Osteoblast (primary cell): ENCODE results near the gene KRT33A. TPM values are rescaled to one million over a fixed set of nuclear protein-coding genes. Genes with fewer than 3 reads are reported as not detected.
"Not testable (repeated sequence)": the region's sequence is repeated elsewhere in the genome, so short reads cannot be mapped to it uniquely, and the experiment has no call there.

Experiments
- DNase-seq: peaks from one replicate; pipeline ENCODE4 v3.0.0; 2011; ENCODE audit warnings: low spot score, mixed read lengths; ENCODE audit not compliant: insufficient read length; ENCODE audit errors: missing footprints
- H2AFZ ChIP-seq: 2 replicates; pipeline ENCODE4 v1.6.0; 2011; ENCODE audit warnings: mild to moderate bottlenecking, low read length
- H3K27ac ChIP-seq: 2 replicates; pipeline ENCODE4 v1.5.1; 2011; ENCODE audit warnings: mild to moderate bottlenecking, low read depth, low read length, moderate library complexity
- H3K27me3 ChIP-seq: 2 replicates; pipeline ENCODE4 v1.6.0; 2012; ENCODE audit warnings: mild to moderate bottlenecking, control low read depth, inconsistent platforms, low read length, moderate library complexity; ENCODE audit not compliant: insufficient read depth
- H3K36me3 ChIP-seq: 2 replicates; pipeline ENCODE4 v1.5.1; 2011; ENCODE audit warnings: mild to moderate bottlenecking, low read length, control low read depth, moderate library complexity; ENCODE audit not compliant: insufficient read depth
- H3K4me1 ChIP-seq: 2 replicates; pipeline ENCODE4 v1.5.1; 2011; ENCODE audit warnings: mild to moderate bottlenecking, low read length, control low read depth, moderate library complexity; ENCODE audit not compliant: insufficient read depth
- H3K4me2 ChIP-seq: 2 replicates; pipeline ENCODE4 v1.6.0; 2011; ENCODE audit warnings: mild to moderate bottlenecking, low read length; ENCODE audit not compliant: insufficient read depth
- H3K4me3 ChIP-seq: fragments of 200-600 bp; sonication (generic); 3 replicates; pipeline ENCODE4 v1.5.1; 2012; ENCODE audit warnings: mild to moderate bottlenecking, low read length, inconsistent platforms; ENCODE audit not compliant: insufficient read depth
- H3K79me2 ChIP-seq: 2 replicates; pipeline ENCODE4 v1.6.0; 2012; ENCODE audit warnings: mild to moderate bottlenecking, low read length, control low read depth, inconsistent platforms; ENCODE audit not compliant: insufficient read depth
- H3K9me3 ChIP-seq: 2 replicates; pipeline ENCODE4 v1.5.1; 2011; ENCODE audit warnings: low read depth, low read length, control low read depth
- H4K20me1 ChIP-seq: 2 replicates; pipeline ENCODE4 v1.6.0; 2012; ENCODE audit warnings: mild to moderate bottlenecking, low read length, control low read depth; ENCODE audit not compliant: insufficient read depth
- total RNA-seq: library from RNA; depleted of rRNA; stranded (reverse); fragments of >200 nt; gene quantifications from 2 replicates; pipeline ENCODE4 v1.2.3, GENCODE V29; 2012
- TF ChIP-seq, protein P1 (sequence below): IDR thresholded peaks from 2 replicates; pipeline ENCODE4 v1.5.1; 2011; ENCODE audit warnings: mild to moderate bottlenecking, low read depth, low read length, moderate library complexity; ENCODE audit errors: extremely low read depth

Gene KRT33A
- total RNA-seq, 1 donor, result not detected

DNA sequence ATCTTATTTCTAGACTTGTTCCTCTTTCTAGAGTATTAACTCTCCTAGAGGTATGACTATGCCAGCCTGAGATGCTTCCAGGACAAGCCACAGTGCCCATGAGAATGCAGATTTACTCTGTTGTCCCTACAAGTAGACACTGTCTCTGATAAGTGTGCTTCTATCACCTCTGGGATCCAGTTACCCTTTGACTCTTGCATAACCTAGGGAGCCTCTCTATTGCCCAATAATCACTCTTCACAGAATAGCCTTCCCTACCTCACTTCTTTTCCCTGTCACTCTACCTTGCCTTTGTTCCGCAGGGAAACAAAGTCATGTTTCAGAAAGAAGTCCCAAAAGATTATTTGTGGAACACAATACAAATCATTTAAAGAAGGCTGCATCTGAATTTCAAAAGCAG, 33.1 kb upstream of the KRT33A start:
- H3K79me2 ChIP-seq, result no peaks in the 10 kb centered on the region
- H3K36me3 ChIP-seq, result peaks cover 4% of the 10 kb centered on the region
- no peaks in the 10 kb centered on the region for H3K9me3 ChIP-seq
- DNase-seq, result no peak
- no peaks in the 10 kb centered on the region for H4K20me1 ChIP-seq
- H3K4me2 ChIP-seq, result no peak overlapping the region
- no peak overlapping the region for H2AFZ ChIP-seq
- no peaks in the 10 kb centered on the region for H3K27me3 ChIP-seq
- H3K4me3 ChIP-seq, result no peak overlapping the region
- H3K27ac ChIP-seq, result peak overlapping the region; percentile 97
- peaks cover 42% of the 10 kb centered on the region for H3K4me1 ChIP-seq
- TF ChIP-seq, protein P1, sequence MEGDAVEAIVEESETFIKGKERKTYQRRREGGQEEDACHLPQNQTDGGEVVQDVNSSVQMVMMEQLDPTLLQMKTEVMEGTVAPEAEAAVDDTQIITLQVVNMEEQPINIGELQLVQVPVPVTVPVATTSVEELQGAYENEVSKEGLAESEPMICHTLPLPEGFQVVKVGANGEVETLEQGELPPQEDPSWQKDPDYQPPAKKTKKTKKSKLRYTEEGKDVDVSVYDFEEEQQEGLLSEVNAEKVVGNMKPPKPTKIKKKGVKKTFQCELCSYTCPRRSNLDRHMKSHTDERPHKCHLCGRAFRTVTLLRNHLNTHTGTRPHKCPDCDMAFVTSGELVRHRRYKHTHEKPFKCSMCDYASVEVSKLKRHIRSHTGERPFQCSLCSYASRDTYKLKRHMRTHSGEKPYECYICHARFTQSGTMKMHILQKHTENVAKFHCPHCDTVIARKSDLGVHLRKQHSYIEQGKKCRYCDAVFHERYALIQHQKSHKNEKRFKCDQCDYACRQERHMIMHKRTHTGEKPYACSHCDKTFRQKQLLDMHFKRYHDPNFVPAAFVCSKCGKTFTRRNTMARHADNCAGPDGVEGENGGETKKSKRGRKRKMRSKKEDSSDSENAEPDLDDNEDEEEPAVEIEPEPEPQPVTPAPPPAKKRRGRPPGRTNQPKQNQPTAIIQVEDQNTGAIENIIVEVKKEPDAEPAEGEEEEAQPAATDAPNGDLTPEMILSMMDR, result no peak

DNA sequence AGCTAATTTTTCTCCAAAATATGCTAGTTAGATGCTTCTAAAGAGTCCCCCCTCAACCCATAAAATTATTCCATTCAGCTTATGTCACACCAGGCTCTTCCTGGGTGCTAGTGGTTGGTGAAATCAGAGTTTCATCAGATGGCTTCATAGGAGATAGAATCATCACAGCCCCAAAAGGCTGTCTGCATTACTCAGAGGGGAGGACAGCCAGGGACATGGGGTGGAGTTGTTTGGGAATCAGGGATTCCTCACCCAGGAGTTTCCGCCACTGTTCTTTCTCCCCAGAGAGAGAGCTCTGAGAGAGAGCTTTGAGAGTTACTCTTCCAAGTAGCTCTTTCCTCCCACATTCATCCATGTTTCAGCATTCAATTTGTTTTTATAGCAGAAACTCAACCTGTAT, 31.8 kb upstream of the KRT33A start:
- peak; percentile 89 for DNase-seq
- Histone ChIP-seq H3K27ac (peak overlapping the region; percentile 97), H3K27me3 (no peaks in the 10 kb centered on the region), H4K20me1 (no peaks in the 10 kb centered on the region), H2AFZ (peak overlapping the region; percentile 42), H3K4me1 (peaks cover 48% of the 10 kb centered on the region), H3K9me3 (no peaks in the 10 kb centered on the region), H3K4me3 (no peak overlapping the region), H3K4me2 (peak overlapping the region; percentile 54), H3K79me2 (no peaks in the 10 kb centered on the region), H3K36me3 (peaks cover 12% of the 10 kb centered on the region)
- TF ChIP-seq, protein P1, result no peak

DNA sequence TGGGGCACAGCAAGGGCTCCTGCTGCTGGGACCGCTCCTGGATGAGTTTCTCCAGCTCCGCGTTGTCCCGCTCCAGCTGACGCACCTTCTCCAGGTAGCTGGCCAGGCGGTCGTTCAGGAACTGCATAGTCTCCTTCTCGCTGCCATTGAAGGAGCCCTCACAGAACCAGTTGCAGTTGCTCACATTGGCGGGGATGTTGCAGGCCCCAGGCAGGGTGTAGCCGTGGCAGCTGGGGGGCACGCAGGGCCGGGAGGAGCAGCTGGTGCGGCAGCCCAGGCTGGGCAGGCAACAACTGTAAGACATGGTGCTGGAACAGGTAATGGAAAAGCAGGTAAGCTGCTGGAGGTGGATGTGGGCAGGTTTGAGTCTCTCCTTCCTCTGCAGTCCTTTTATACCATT, 31.3 kb upstream of the KRT33A start, which contains the start of gene KRT34:
TSS of gene KRT34 (minus strand) at position 364 of the 400 bp plus-strand sequence. CDS start at position 304, 60 bp downstream.
- peak within 1 kb of the TSS; percentile 42 for H2AFZ ChIP-seq
- H3K9me3 ChIP-seq, H3K79me2 ChIP-seq, H3K27me3 ChIP-seq, H4K20me1 ChIP-seq, H3K4me3 ChIP-seq, DNase-seq: not testable (repeated sequence)
- H3K4me1 ChIP-seq, result peaks cover 53% of the 10 kb centered on the region
- H3K36me3 ChIP-seq, result peaks cover 12% of the 10 kb centered on the region
- peak within 1 kb of the TSS; percentile 54 for H3K4me2 ChIP-seq
- H3K27ac ChIP-seq, result peak within 1 kb of the TSS; percentile 97

DNA sequence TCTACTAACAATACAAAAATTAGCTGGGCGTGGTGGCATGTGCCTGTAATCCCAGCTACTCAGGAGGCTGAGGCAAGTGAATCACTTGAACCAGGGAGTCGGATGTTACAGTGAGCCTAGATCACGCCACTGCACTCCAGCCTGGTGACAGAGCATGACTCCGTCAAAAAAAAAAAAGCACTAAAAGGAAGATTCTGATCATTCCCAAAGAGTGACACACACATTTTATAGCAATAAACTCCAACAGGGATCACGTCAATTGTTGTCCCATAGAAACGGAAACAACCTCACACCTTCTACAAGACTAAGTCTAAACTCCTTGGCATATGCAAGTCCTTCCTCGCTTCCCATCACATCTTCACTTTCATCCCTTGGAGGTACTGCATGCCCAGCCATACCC, 29.5 kb upstream of the KRT33A start:
- Histone ChIP-seq H3K4me3 (peak overlapping the region; percentile 22), H3K27ac (peak overlapping the region; percentile 97), H3K36me3 (peaks cover 12% of the 10 kb centered on the region), H3K4me1 (peaks cover 55% of the 10 kb centered on the region), H3K4me2 (peak overlapping the region; percentile 49)
- not testable (repeated sequence) for DNase-seq, H2AFZ ChIP-seq, H4K20me1 ChIP-seq, H3K27me3 ChIP-seq, H3K79me2 ChIP-seq, H3K9me3 ChIP-seq

DNA sequence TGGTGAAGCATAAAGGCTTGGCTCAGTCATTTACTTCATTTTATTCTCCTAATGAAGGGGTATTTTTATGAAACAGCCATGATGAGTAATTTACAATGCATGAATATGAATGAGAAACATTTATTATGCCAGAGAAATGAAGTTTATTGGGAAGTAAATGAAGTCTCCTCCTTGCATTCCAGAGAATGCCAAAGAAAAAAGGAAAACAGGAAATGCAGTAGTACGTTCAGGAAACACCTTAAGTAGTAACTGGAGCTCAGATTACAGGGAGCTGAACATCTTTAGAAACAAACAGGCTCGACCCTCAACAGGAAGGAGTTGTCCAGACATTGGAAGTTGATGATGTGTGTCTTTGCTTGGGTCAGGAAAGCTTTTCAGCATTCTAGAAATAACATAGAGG, 26.9 kb upstream of the KRT33A start:
- TF ChIP-seq, protein P1, result no peak
- no peak for DNase-seq
- Histone ChIP-seq H4K20me1 (no peaks in the 10 kb centered on the region), H3K27me3 (no peaks in the 10 kb centered on the region), H2AFZ (peak overlapping the region; percentile 34), H3K4me3 (no peak overlapping the region), H3K36me3 (peaks cover 12% of the 10 kb centered on the region), H3K27ac (peak overlapping the region; percentile 73), H3K79me2 (no peaks in the 10 kb centered on the region), H3K9me3 (no peaks in the 10 kb centered on the region), H3K4me2 (no peak overlapping the region), H3K4me1 (peaks cover 44% of the 10 kb centered on the region)
